PC-9 (cell line): Measurements from ENCODE around the gene PEX7.

Experiments
- EZH2 ChIP-seq: fragments of 200-600 bp; sonication (generic); IDR thresholded peaks from 2 replicates; pipeline ENCODE4 v1.8.0; 2017; ENCODE audit warnings: antibody characterized with exemption, low read depth
- TF ChIP-seq, protein P1 (sequence below): fragments of 200-600 bp; sonication (generic); conservative IDR thresholded peaks from 2 replicates; pipeline ENCODE4 v1.6.1; 2017; ENCODE audit warnings: mixed run types, antibody characterized with exemption, mild to moderate bottlenecking, moderate library complexity

DNA sequence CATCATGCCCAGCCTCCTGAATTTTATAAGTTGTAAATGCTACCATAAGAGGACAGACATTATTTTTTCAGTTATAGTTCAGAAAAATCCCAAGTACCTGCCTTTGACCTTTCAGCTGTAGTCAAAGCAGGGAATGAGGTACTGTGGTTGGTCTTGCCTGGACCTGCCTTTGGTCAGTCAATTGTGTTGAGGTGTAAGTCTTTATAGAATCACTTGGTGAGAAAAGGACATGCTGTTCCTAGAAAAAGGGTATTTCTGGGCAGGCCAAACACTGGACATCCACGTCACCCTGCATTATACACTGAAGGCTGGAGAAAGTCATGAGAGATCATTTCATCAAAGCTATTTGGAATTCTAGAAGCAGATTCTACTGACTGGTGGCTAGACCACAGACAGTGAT is 40.3 kb downstream of the PEX7 start:
- TF ChIP-seq, protein P1, sequence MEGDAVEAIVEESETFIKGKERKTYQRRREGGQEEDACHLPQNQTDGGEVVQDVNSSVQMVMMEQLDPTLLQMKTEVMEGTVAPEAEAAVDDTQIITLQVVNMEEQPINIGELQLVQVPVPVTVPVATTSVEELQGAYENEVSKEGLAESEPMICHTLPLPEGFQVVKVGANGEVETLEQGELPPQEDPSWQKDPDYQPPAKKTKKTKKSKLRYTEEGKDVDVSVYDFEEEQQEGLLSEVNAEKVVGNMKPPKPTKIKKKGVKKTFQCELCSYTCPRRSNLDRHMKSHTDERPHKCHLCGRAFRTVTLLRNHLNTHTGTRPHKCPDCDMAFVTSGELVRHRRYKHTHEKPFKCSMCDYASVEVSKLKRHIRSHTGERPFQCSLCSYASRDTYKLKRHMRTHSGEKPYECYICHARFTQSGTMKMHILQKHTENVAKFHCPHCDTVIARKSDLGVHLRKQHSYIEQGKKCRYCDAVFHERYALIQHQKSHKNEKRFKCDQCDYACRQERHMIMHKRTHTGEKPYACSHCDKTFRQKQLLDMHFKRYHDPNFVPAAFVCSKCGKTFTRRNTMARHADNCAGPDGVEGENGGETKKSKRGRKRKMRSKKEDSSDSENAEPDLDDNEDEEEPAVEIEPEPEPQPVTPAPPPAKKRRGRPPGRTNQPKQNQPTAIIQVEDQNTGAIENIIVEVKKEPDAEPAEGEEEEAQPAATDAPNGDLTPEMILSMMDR: no peak
- TF ChIP-seq EZH2: no peak
